ENCODE data around the gene TYROBP.
"Not testable (repeated sequence)": the region's sequence is repeated elsewhere in the genome, so short reads cannot be mapped to it uniquely, and the experiment has no call there.

The TYROBP gene

DNA sequence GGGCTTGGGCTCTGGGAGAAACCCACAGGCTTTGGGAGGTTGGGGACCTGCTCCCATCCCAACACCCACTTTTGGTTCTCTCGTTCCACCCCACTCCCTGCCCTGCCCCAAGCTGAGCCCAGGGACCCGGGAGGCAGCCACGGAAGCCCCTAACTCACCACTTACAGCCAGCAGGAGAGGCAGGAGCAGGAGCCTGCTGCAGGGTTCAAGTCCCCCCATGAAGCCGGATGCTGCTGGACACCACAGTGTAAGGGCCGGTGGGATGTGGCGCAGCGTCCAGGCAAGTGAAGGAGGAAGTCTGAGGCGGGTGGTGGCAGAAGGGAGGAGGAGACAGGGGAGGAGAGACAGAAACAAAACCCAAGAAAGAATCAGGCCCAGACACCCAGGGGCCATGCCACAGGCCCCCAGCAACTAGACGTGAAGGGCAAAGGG is at the start of gene TYROBP:
TSS of gene TYROBP (minus strand) at position 286 of the 432 bp plus-strand sequence. CDS start at position 219, 67 bp downstream.
- no peak for DNase-seq

DNA sequence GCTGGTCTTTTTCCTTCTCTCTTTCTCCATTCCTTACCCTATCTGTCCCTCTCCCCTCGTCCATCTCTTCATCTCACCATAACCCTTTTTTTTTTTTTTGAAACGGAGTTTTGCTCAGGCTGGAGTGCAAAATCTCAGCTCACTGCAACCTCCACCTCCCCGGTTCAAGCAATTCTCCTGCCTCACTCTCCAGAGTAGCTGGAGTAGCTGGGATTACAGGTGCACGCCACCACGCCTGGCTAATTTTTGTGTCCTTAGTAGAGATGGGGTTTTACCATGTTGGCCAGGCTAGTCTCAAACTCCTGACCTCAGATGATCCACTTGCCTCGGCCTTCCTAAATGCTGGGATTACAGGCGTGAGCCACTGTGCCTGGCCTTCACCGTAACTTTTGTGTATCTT is 49.3 kb upstream of the TYROBP start:
- DNase-seq: not testable (repeated sequence)

DNA sequence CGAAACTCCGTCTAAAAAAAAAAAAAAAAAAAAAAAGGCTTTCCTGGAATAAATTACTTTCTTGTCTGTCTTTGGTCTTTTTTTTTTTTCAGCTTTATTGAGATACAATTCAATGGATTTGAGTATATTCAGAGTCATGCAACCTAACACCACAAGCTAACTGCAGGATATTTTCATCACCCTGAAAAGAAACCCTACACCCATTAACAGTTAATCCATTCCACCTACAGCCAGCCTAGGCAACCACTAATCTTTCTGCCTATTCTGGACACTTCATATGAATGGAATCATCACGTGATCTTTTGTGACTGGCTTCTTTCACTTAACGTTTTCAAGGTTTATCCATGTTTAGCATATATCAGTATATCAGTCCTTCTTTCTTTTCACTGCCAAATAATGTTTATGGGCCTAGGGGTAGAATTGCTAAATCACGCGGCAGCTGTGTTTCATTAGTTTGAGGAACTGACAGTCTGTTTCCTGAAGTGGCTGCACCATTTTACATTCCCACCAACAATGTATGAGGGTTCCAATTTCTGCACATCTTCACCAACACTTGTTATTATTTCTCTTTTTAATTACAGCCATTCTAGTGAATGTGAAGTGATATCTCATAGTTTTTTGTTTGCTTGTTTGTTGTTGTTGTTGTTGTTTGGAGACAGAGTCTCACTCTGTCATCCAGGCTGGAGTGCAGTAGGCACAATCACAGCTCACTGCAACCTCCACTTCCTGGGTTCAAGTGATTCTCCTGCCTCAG is 48.0 kb upstream of the TYROBP start:
- DNase-seq: no peak

DNA sequence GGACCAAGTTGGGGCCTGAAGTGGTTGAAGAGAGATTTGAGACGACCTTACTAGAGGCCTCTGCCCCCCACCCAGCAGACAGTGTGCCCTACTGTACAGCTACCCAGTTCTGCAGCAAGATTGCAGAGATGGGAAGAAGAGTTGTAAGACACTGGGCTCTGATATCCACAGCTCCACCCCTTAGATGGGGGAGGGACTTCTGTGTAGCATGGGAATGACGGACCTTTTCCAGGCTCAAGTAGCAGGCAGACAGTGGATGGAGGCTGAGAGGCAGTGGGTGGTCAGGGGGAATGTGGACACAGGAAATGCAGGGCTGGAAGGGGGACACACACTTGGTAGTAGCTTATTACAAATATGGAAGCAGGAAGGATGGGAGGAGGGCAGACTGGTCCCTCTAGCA is 41.0 kb upstream of the TYROBP start:
- DNase-seq: no peak

DNA sequence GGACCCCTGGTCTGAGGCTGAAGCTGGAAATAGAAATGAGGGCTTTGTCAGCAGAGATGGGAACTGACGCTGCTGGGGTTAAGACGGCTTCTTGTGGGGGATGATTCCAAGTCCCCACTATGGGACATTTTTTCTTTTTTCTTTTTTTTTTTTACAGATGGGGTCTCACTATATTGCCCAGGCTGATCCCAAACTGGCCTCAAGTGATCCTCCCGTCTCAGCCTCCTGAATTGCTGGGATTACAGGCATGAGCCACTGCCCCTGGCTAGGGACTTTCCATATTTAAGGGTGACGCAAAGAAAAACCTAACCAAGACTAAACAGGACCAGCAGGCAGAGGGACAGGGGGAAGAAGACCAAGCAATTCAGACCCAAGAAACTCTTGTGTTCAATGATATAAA is 38.1 kb upstream of the TYROBP start:
- no peak for DNase-seq

DNA sequence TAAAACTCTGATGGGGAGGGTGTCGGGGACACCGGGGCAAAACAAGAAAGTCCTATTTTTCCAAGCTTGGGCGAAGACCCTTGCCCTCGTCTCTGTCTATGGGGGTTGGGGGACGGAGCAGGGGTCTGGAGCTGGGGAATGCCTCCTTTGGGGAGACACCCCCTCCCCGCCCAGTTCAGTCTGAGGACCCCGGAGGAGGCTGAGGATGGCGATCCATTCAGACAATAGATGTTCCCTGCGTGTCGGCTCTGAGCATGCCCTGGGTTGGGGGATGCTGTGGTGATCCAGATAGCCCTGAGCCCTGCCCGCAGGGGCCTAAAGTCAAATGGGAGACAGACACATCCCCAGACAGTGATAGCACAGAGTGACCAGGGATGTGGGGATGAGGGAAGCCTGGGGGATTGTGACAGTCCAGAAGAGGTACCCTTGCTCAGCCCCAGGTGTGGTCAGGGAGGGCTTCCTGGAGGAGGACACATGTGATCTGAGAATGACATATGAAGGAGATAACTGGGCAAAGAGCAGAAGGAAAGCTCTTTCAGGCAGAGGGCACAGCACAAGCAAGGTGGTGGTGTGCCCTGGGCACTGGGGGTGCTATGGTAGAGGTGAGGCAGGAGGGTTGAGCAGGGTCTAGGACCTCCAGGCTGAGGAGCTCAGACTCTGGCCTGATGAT is 37.2 kb upstream of the TYROBP start:
- no peak for DNase-seq

DNA sequence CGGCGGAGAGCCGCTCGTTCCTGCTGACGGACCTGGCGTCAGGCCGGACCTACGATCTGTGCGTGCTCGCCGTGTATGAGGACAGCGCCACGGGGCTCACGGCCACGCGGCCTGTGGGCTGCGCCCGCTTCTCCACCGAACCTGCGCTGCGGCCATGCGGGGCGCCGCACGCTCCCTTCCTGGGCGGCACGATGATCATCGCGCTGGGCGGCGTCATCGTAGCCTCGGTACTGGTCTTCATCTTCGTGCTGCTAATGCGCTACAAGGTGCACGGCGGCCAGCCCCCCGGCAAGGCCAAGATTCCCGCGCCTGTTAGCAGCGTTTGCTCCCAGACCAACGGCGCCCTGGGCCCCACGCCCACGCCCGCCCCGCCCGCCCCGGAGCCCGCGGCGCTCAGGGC is 36.5 kb upstream of the TYROBP start:
- DNase-seq: no peak

DNA sequence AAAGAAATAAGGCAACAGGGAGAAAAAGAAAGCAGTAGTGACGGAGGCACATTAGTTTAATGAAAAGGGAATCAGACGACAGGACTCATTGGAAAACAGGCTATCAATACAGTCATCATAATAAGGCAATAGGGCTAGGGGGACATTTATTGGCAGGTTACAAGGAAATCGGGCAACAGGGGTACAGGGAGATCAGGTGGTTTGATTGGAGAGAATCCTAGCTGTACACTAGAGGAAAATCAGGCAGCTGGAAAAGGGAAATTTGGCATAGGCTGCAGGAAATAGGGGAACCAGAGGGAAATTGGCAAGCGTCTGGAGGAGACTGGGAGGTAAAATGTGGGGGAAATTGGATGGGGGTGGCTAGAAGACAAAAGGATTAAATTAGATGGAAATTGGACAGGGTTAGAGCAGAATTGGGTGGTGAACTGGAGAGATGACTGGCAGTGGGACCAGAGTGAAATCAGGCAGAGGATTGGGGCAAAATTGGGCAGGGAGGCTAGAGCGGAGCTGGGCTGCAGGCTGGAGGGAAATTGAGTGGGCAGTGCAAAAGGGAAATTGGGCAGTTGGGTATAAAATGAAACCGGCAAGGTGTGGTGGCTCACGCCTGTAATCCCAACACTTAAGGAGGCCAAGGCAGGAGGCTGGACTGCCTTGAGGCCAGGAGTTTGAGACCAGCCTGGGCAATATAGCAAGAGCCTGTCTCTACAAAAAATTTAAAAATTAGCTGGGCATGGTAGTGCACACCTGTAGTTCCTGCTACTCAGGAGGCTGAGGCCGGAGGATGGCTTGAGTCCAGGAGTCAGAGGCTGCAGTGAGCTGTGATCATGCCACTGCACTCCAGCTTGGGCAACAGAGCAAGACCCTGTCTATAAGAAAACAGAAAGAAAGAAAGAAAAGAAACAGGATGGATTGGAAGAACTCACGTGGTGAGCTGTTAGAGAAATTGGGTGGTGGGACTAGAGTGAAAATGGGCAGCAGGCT is 35.5 kb upstream of the TYROBP start:
- DNase-seq: no peak

DNA sequence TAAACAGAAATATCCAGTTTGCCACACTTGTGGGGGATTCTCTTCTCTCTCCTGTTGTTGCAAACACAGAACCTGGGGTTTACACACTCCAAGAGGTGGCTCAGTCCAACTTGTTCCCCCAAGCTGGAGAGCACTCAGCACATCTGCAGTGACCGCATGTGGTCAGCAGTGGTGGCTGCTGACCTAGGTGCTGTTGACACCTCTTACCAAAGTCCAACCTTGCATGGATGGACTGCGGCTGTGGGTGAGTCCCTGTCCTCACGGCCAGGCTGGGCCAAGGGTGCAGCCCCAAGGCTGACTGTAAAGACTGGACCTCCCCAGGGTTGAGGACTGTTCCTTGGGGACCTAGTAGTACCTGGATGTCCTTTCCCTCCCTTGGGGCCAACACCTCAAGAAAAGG is 34.1 kb upstream of the TYROBP start:
- no peak for DNase-seq

DNA sequence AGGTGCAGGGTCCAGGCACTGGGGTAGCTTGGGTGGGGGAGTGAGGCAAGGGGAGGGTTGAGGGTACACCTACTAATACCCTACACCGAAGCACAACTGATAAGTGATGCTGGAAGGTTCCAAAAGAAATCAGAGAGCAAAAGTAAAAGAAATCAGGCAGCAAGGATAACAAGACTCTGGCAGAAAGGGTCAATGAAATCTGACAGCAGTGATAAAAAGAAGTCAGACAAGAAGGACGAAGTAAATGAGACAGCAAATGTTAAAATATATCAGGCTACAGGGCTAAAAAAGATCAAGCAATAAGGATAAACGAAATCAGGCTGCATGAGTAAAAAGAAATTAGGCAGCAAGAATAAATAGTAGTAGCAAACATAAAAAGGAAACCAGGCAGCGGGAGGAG is 32.7 kb upstream of the TYROBP start:
- DNase-seq: no peak

DNA sequence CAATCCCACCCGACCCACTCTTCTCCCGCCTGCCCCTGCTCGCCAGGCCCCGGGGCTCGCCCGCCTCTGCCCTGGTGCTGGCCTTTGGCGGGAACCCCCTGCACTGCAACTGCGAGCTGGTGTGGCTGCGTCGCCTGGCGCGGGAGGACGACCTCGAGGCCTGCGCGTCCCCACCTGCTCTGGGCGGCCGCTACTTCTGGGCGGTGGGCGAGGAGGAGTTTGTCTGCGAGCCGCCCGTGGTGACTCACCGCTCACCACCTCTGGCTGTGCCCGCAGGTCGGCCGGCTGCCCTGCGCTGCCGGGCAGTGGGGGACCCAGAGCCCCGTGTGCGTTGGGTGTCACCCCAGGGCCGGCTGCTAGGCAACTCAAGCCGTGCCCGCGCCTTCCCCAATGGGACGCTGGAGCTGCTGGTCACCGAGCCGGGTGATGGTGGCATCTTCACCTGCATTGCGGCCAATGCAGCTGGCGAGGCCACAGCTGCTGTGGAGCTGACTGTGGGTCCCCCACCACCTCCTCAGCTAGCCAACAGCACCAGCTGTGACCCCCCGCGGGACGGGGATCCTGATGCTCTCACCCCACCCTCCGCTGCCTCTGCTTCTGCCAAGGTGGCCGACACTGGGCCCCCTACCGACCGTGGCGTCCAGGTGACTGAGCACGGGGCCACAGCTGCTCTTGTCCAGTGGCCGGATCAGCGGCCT is 32.1 kb upstream of the TYROBP start:
- DNase-seq: no peak

DNA sequence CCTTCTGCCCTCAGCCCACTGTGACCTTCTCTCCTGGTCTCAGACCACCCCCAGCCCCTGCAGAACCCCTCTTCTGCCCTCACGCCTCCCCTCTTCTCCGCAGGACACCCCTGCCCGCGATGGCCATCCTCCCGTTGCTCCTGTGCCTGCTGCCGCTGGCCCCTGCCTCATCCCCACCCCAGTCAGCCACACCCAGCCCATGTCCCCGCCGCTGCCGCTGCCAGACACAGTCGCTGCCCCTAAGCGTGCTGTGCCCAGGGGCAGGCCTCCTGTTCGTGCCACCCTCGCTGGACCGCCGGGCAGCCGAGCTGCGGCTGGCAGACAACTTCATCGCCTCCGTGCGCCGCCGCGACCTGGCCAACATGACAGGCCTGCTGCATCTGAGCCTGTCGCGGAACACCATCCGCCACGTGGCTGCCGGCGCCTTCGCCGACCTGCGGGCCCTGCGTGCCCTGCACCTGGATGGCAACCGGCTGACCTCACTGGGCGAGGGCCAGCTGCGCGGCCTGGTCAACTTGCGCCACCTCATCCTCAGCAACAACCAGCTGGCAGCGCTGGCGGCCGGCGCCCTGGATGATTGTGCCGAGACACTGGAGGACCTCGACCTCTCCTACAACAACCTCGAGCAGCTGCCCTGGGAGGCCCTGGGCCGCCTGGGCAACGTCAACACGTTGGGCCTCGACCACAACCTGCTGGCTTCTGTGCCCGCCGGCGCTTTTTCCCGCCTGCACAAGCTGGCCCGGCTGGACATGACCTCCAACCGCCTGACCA is 31.4 kb upstream of the TYROBP start:
- DNase-seq: no peak

DNA sequence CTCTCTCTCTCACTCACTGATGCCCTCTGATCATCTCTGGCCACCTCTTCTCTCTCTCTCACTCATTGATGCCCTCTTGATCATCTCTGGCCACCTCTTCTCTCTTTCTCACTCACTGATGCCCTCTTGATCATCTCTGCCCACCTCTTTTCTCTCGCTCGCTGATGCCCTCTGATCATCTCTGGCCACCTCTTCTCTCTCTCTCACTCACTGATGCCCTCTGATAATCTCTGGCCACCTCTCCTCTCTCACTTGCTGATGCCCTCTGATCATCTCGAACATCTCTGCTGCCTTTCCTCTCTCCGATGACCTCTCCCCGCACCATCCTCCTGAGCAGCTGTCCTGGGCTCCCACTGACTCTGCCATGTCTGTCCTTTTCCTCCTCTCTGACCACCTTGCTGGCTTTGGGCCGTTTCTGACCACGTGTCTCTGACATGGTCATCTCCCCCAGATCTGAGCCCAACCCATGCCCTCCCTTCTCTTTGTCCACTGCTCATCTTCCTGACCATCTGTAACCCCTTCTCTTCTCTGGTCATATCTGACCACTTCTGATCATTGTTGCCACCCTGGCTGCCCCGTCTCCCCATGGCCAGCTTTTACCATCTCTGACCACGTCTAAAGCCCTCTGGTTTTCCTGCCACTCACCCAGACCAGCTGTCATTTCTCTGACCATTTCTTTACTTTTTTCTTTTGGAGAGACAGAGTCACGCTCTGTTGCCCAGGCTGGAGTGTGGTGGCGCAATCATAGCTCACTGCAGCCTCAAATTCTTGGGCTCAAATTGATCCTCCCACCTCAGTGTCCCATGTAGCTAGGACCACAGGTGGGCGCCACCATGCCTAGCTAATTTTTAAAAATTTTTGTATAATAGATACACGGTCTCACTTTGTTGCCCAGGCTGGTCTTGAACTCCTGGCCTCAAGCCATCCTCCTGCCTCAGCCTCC is 30.5 kb upstream of the TYROBP start:
- no peak for DNase-seq

DNA sequence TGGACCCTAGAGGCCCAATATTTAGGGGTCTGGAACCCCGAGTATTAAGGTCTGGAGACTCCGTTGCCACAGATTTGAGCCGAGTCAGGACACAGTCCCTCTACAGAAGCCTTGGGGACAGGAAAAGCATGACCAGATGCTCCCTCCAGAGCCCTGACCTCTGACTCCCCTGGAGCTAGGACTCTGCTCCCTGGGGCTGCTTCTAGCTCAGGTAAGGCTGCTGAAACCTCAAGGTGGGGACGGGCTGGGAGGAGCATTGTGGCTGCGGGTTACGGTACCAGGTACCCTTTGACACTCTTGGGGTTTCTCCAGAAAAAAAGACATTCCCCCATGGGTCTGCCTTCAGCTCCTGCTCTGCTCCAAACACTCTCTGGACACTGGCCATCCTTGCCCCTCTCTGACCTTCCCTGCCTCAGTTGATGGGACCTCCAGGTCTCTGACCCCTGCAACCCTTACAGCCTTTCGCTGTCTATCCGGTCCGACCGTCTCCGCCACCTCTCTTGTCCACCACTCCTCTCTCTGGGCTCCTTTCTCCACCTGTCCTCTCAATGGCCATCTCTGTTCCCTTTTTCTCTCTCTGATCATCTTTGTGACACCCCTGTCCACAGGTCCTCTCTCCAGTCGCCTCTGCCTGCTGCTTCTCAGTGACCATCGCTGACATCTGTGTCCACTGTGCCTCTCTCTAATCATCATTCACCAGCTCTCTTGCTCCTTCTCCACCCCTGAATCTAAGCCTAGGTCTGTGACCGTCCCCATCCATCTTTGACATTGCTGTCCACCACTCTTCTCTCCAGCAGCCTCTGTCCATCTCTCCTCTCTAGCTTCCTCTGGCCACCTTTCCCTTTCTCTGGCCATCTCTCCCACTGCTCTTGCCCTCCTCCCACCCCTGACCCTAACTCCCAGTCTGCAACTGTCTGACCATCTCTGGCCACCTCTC is 29.5 kb upstream of the TYROBP start:
- DNase-seq: peak in 1 of 3 experiments; percentile 29

DNA sequence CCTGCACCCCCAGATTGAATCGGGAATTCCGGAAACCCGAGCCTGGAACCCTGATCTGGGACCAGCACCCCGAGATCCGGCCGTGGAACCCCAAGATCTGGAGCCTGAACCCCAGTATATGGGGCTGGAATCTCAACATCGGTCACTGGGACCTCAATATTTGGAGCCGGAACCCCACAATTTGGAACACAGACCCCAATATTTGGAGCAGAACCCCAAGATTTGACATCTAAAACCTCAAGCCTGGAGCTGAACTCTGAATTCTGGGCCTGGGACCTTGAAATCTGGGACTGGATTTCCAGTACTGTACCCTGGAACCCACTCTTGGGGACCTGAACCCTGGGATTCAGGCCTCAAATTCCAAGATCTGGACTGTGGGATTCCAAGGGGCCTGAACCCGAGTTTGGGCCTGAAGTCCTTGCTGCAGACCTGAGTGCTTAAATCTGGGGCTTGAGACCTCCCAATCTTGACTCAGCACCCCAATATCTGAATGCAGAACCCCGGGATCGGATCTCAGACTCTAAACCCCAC is 28.7 kb upstream of the TYROBP start:
- peak in 1 of 3 experiments; percentile 31 for DNase-seq

DNA sequence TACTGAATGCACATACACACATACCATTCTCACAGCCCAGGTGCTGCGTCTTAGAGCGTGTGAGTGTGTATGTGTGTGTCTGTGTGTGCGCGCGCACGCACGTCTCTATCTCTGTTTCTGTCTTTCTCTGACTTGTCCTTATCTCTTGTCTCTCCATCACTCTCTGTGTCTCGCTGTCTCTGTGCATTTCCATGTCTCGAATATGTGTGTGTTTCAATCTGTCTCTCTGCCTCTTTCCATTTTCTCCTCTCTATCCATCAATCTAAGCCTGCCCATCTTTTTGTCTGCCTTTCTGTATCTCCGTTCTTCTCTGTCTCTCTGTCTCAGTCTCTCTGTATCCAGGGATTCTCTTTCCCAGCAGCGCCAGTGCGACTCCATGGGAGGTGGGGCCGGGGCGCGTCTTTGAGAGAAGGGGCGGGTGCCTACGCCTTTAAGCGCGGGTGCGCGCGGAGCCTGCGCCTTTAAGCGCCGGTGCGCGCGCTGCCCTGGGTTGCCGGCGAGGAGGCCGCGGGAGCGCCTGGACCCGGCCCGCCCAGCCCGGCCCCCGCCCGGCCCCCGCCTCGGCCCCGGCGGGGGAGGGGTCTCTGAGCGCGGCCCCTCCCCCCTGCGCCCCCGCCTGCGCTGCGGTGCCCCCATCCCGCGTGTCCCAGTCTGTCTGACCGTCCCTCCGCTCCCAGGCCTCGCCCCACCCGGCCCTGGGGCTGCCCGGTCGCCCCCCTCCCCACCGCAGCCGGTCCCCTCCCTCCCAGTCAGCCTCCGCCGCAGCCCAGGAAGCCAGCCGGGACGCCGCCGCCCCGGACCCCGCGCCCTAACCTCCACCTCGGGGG is 28.0 kb upstream of the TYROBP start, which contains the start of gene LRFN3:
TSS of gene LRFN3 (plus strand) at position 464 of the 827 bp plus-strand sequence. CDS start 3,052 bp downstream, outside the sequence.
- peak; percentile 76 to 92 (median 84) for DNase-seq

DNA sequence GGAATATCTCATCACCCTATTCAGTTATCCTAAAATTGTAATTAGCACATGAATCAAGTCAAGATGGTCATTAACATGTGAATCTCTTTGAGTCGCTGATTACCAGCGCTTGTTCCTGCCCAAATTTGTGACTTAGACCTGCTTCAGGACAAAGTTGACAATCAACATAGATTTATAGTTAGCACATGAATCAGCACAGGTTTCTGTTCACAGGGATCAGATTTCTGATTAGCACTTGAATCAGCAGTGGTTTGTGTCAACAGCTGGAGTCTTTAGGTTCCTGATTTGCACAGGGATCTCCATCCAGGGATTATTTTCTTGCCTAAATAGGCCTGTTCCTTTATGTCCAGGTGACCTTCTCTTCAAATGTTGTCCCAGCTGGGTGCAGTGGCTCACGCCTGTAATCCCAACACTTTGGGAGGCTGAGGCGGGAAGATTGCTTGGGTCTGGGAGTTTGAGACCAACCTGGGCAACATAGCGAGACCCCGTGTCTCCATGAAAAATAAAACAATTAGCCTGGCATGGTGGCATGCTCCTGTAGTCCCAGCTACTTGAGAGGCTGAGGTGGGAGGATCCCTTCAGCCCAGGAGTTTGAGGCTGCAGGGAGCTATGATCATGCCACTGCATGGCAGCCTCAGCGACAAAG is 24.3 kb upstream of the TYROBP start:
- DNase-seq: no peak

DNA sequence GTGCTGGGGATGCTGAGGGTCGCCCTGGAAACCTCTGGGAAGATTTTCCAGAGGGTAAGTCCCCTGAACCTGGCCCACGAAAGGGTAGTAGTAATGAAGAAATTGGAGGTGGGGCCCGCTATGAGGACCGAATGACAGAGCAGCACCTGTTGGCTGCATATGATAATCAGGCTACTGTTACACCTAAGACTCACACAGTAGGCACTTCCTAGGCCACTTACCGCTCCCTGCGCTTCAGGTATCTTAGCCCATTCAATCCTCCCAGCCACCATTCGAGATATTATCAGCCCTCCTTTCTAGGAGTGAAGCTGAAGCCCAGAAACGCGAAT is 23.7 kb upstream of the TYROBP start:
- DNase-seq: no peak

Measured in NCI-H1417 (cell line).